HG03103 (cell line): ENCODE data around the gene RHOBTB1.
"Not testable (repeated sequence)": the region's sequence is repeated elsewhere in the genome, so short reads cannot be mapped to it uniquely, and the experiment has no call there.

Experiments used
- ATAC-seq: cut with Tn5 transposase; IDR thresholded peaks from one replicate; pipeline ENCODE4 v1.9.1; 2021; ENCODE audit warnings: low read depth; ENCODE audit not compliant: unreplicated experiment

The RHOBTB1 gene

GRCh38 chr10:60944058-60944909, at the start of gene RHOBTB1:
Gene RHOBTB1 (minus strand): TSS chr10:60944185. CDS start chr10:60911542, 32,643 bp downstream.
- peak; percentile 49 for ATAC-seq

- no peak for ATAC-seq
Measured at GRCh38 chr10:60992636-60993035, 48.7 kb upstream of the RHOBTB1 start.

GRCh38 chr10:60990663-60991062, 46.7 kb upstream of the RHOBTB1 start:
- ATAC-seq: no peak

GRCh38 chr10:60989400-60989876, 45.5 kb upstream of the RHOBTB1 start:
- ATAC-seq: peak; percentile 59

GRCh38 chr10:60986791-60987190, 42.8 kb upstream of the RHOBTB1 start:
- ATAC-seq: no peak

GRCh38 chr10:60985951-60986350, 42.0 kb upstream of the RHOBTB1 start:
- no peak for ATAC-seq

GRCh38 chr10:60980997-60981396, 37.0 kb upstream of the RHOBTB1 start:
- no peak for ATAC-seq

- ATAC-seq: no peak
Measured at GRCh38 chr10:60979667-60980104, 35.7 kb upstream of the RHOBTB1 start.

- no peak for ATAC-seq
Measured at GRCh38 chr10:60978287-60979115, 34.5 kb upstream of the RHOBTB1 start.

- ATAC-seq: no peak
Measured at GRCh38 chr10:60977161-60978122, 33.5 kb upstream of the RHOBTB1 start.

- ATAC-seq: no peak
Measured at GRCh38 chr10:60976687-60977086, 32.7 kb upstream of the RHOBTB1 start.

GRCh38 chr10:60975716-60976115, 31.7 kb upstream of the RHOBTB1 start:
- no peak for ATAC-seq

- no peak for ATAC-seq
Measured at GRCh38 chr10:60974463-60975149, 30.6 kb upstream of the RHOBTB1 start.

- no peak for ATAC-seq
Measured at GRCh38 chr10:60973086-60973485, 29.1 kb upstream of the RHOBTB1 start.

GRCh38 chr10:60972181-60972580, 28.2 kb upstream of the RHOBTB1 start:
- not testable (repeated sequence) for ATAC-seq

- ATAC-seq: no peak
Measured at GRCh38 chr10:60970526-60970925, 26.5 kb upstream of the RHOBTB1 start.

- no peak for ATAC-seq
Measured at GRCh38 chr10:60968504-60968903, 24.5 kb upstream of the RHOBTB1 start.

GRCh38 chr10:60967854-60968484, 24.0 kb upstream of the RHOBTB1 start:
- ATAC-seq: no peak

GRCh38 chr10:60967260-60967659, 23.3 kb upstream of the RHOBTB1 start:
- no peak for ATAC-seq
